Measurements from ENCODE around the gene CCNDBP1.
"Not testable (repeated sequence)": the region's sequence is repeated elsewhere in the genome, so short reads cannot be mapped to it uniquely, and the experiment has no call there.

Gene CCNDBP1, protein sequence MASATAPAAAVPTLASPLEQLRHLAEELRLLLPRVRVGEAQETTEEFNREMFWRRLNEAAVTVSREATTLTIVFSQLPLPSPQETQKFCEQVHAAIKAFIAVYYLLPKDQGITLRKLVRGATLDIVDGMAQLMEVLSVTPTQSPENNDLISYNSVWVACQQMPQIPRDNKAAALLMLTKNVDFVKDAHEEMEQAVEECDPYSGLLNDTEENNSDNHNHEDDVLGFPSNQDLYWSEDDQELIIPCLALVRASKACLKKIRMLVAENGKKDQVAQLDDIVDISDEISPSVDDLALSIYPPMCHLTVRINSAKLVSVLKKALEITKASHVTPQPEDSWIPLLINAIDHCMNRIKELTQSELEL

DNA sequence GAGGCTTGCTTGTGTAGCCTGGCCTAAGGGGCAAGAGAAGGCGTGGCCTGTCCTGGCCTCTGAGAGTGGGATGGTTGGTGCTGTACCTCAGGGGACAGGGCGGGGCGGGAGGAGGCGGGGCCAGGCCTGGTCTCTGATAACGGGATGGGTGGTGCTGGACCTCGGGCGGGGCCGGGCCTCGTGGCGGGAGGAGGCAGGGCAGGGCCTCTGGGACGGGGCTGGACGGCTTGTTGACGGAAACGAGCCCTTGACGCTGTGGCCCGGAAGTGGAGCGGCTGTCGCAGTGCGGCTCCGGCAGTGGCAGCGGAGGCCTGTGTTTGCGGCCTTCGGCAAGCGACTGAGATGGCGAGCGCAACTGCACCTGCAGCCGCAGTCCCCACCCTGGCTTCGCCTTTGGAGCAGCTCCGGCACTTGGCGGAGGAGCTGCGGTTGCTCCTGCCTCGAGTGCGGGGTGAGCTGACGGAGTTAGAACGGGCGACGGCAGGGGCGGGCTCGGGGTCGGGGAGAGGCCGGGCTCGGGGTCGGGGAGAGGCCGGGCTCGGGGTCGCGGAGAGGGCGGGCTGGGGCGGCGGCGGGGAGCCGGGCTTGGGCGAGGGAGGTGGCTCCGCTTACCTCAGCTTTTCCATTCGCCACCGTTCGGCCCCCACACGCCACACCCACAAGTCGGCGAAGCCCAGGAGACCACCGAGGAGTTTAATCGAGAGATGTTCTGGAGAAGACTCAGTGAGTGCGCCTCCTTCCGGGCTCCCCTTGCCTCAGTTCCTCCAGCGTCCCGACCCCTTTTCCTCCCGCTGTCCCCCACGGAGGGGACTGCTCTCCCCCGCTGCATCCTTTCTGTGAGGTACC lies at the start of gene CCNDBP1:
Gene CCNDBP1, plus strand, starts transcription at position 247 of the 846 bp plus-strand sequence. Its CDS starts 96 bp downstream, at position 343.
- peaks cover 10% of the 10 kb centered on the region for H3K4me1 ChIP-seq
- H3K27me3 ChIP-seq (ENCODE audit: low read depth), result no peaks in the 10 kb centered on the region
- DNase-seq (ENCODE audit: low spot score in 2 of 2), result peak; percentile 91 to 100
- in situ Hi-C loops (cut with MboI; ENCODE audit: low sequenced_read_pairs), result no loop called here
- peak within 1 kb of the TSS; percentile 65 for H3K4me3 ChIP-seq
- H3K9me3 ChIP-seq, result no peaks in the 10 kb centered on the region
- peaks cover 24% of the 10 kb centered on the region for H3K36me3 ChIP-seq (replicated peaks)

DNA sequence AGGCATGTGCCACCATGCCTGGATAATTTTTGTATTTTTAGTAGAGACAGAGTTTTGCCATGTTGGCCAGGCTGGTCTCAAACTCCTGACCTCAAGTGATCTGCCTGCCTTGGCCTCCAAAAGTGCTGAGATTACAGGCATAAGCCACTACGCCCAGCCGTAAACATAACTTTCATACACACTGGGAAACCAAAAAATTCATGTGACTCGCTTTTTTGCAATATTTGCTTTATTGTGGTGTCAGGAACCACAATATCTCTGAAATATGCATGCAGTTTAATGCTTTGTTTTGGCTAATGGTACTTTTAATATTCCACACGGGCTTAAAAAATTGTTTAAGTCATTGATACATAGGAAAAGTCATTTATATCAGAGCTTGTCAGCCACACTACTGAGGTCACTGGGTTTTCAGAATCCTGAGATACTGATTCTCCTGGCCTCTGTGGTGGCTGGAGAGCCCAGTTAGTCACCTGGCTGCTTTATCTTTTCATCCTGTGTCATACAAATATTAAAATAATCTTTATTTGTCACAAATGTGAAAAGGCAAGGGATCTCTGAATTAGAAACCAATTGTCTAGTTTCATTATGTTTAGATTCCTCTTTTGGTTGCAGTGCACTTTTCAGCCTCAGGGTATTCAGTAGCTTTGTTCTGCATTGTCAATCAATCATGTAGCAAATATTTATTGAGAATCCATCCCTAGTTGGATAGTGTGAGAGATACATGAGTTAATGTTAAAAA lies 41.8 kb upstream of the CCNDBP1 start:
- no peaks in the 10 kb centered on the region for H3K27me3 ChIP-seq (ENCODE audit: low read depth)
- no peak overlapping the region for H3K4me3 ChIP-seq
- H3K4me1 ChIP-seq, result no peaks in the 10 kb centered on the region
- H3K36me3 ChIP-seq (replicated peaks), result peaks cover 4% of the 10 kb centered on the region
- H3K9me3 ChIP-seq, result no peaks in the 10 kb centered on the region
- no peak for DNase-seq (ENCODE audit: low spot score in 2 of 2)
- in situ Hi-C loops (cut with MboI; ENCODE audit: low sequenced_read_pairs), result no loop called here

DNA sequence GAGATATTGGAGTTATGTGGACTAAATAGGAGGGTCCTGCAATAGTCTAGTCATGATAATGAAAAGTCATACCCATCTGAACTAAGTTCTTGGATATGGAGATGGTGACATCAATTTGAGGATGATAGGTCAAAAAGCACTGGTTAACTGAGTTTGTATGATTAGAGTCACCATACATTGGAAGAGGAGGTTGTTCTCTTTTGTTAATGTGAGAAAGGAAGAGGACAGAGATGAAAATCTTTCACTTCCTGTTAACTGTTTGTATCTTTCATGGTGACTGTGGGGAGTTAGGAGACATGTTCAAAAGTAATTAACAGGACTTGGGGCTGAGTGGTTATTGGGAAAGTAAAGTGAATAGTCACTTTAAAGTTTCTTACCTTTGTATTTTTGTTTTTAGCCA lies 40.7 kb upstream of the CCNDBP1 start:
- H3K4me1 ChIP-seq, result no peaks in the 10 kb centered on the region
- in situ Hi-C loops (cut with MboI; ENCODE audit: low sequenced_read_pairs), result no loop called here
- no peak for DNase-seq (ENCODE audit: low spot score in 2 of 2)
- H3K9me3 ChIP-seq, result no peaks in the 10 kb centered on the region
- peaks cover 11% of the 10 kb centered on the region for H3K36me3 ChIP-seq (replicated peaks)
- no peaks in the 10 kb centered on the region for H3K27me3 ChIP-seq (ENCODE audit: low read depth)
- no peak overlapping the region for H3K4me3 ChIP-seq

DNA sequence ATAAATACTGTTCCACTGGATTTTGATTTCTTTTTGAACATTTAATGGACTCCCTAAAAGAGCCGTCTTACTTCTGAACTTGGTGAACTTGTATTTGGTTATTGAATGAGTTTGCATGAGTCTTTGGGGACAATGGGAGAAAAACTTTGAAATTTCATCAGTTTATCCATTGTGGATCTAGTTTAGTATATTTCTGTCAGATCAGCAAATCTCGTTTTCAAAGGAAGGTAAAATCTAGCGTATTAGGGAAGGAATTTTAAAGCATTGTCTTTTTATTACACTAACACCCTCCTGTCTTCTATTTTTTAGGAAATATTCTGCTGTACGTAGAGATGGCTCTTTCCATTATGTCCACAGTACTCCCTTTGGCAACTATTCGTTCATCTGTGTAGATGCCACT lies 39.0 kb upstream of the CCNDBP1 start:
- H3K36me3 ChIP-seq (replicated peaks), result peaks cover 20% of the 10 kb centered on the region
- DNase-seq (ENCODE audit: low spot score in 2 of 2), result no peak
- no peaks in the 10 kb centered on the region for H3K27me3 ChIP-seq (ENCODE audit: low read depth)
- H3K9me3 ChIP-seq, result no peaks in the 10 kb centered on the region
- in situ Hi-C loops (cut with MboI; ENCODE audit: low sequenced_read_pairs), result no loop called here
- no peak overlapping the region for H3K4me3 ChIP-seq
- no peaks in the 10 kb centered on the region for H3K4me1 ChIP-seq

DNA sequence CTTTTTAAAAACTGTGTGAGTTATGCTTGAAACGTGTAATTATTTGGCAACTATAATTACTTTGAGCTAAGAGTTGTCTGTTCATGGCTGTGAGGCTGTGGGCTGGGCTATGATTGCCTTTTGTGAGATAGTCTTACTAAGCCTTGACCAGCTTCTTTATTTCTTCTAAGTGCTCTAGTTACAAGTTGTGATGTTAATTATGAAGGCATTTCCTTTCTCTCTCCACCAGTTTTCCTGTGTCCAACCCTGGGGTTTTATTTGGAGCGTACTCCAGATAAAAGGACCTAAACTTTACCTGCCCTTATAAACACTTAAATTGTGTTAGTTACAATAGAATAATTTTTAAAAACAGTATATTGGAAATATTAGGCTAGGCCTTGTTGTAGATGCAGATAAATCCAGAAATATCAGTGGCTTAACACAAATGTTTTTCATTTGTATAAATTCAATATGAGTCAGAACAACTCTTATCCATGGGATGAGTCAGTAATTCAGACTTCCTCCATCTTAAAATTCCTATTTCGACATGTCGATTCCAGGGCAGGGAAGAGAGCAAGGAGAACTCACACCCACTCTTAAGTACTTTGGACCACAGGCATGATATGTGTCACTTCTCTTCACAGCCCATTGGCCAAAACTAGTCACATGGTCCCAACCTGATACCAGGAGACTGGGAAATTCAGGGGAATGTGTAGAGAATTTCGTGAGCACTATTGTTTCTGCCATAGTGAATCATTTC lies 34.8 kb upstream of the CCNDBP1 start:
- Histone ChIP-seq H3K9me3 (no peaks in the 10 kb centered on the region), H3K4me3 (no peak overlapping the region), H3K4me1 (no peaks in the 10 kb centered on the region), H3K27me3 (ENCODE audit: low read depth) (no peaks in the 10 kb centered on the region), H3K36me3 (replicated peaks) (peaks cover 35% of the 10 kb centered on the region)
- in situ Hi-C loops (cut with MboI; ENCODE audit: low sequenced_read_pairs), result no loop called here
- no peak for DNase-seq (ENCODE audit: low spot score in 2 of 2)

DNA sequence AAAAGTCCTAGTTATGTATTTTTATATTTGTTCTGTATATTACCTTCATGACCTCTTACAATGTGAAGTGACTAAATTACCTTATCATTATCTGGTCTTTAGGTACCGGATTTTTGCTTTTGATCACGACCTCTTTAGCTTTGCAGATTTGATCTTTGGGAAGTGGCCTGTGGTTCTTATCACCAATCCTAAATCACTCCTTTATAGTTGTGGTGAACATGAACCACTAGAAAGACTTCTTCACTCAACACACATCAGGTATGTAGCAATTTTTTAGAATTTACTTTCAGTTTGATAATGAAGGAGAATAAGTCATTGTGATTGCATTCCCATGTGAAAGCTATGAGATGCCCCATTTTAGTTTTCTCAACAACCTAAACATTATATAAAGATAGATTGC lies 33.5 kb upstream of the CCNDBP1 start:
- in situ Hi-C loops (cut with MboI; ENCODE audit: low sequenced_read_pairs), result no loop called here
- H3K9me3 ChIP-seq, result no peaks in the 10 kb centered on the region
- H3K4me3 ChIP-seq, result no peak overlapping the region
- H3K27me3 ChIP-seq (ENCODE audit: low read depth), result no peaks in the 10 kb centered on the region
- DNase-seq (ENCODE audit: low spot score in 2 of 2), result no peak
- H3K36me3 ChIP-seq (replicated peaks), result peaks cover 31% of the 10 kb centered on the region
- H3K4me1 ChIP-seq, result no peaks in the 10 kb centered on the region

DNA sequence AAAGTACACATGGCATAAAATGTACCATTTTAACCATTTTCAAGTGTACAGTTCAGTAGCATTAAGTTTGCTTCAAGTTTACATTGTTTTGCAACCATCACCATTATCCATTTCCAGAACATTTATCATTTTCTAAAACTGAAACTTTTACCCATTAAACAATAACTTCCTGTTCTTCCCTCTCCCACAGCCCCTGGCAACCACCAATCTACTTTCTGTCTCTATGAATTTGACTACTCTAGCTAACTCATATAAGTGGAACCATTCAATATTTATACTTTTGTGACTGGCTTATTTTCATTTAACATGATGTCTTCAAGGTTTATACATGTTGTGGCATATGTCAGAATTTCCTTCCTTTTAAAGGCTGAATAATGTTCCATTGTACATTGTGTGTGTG lies 31.9 kb upstream of the CCNDBP1 start:
- H3K36me3 ChIP-seq (replicated peaks), result peaks cover 34% of the 10 kb centered on the region
- in situ Hi-C loops (cut with MboI; ENCODE audit: low sequenced_read_pairs), result no loop called here
- no peak overlapping the region for H3K4me3 ChIP-seq
- H3K4me1 ChIP-seq, result no peaks in the 10 kb centered on the region
- no peak for DNase-seq (ENCODE audit: low spot score in 2 of 2)
- H3K9me3 ChIP-seq, result no peaks in the 10 kb centered on the region
- H3K27me3 ChIP-seq (ENCODE audit: low read depth), result no peaks in the 10 kb centered on the region

DNA sequence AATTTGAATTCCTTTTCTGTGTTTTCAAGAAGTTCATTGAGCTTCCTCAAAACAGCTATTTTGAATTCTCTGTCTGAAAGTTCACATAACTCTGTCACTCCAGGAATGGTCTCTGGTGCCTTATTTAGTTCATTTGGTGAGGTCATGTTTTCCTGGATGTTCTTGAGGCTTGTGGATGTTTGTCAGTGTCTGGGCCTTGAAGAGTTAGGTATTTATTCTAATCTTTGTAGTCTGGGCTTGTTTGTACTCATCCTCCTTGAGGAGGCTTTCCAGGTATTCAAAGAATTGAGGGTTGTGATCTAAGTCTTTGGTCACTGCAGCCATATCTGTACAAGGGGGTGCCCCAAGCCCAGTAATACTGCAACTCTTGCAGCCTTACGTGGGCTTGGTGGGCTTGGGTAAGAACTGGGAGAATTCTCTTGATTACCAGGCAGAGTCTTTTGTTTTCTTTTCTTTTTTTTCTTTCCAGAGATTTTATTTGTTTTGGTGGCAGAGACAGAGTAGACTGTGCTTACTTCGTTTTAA lies 19.3 kb upstream of the CCNDBP1 start:
- H3K9me3 ChIP-seq, result no peaks in the 10 kb centered on the region
- peaks cover 15% of the 10 kb centered on the region for H3K36me3 ChIP-seq (replicated peaks)
- in situ Hi-C loops (cut with MboI; ENCODE audit: low sequenced_read_pairs), result no loop called here
- H3K27me3 ChIP-seq (ENCODE audit: low read depth), result no peaks in the 10 kb centered on the region
- peaks cover 2% of the 10 kb centered on the region; the same call in 1 of the 2 replicates for H3K4me1 ChIP-seq
- H3K4me3 ChIP-seq, result no peak overlapping the region
- DNase-seq (ENCODE audit: low spot score in 2 of 2), result no peak

DNA sequence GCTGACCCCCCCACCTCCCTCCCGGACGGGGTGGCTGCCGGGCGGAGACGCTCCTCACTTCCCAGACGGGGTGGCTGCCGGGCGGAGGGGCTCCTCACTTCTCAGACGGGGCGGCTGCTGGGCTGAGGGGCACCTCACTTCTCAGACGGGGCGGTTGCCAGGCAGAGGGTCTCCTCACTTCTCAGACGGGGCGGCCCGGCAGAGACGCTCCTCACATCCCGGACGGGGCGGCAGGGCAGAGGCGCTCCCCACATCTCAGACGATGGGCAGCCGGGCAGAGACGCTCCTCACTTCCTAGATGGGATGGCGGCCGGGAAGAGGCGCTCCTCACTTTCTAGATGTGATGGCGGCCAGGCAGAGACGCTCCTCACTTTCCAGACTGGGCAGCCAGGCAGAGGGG lies 17.9 kb upstream of the CCNDBP1 start:
- in situ Hi-C loops (cut with MboI; ENCODE audit: low sequenced_read_pairs); H3K4me1 ChIP-seq: not testable (repeated sequence)
- H3K36me3 ChIP-seq (replicated peaks), result peaks cover 11% of the 10 kb centered on the region

DNA sequence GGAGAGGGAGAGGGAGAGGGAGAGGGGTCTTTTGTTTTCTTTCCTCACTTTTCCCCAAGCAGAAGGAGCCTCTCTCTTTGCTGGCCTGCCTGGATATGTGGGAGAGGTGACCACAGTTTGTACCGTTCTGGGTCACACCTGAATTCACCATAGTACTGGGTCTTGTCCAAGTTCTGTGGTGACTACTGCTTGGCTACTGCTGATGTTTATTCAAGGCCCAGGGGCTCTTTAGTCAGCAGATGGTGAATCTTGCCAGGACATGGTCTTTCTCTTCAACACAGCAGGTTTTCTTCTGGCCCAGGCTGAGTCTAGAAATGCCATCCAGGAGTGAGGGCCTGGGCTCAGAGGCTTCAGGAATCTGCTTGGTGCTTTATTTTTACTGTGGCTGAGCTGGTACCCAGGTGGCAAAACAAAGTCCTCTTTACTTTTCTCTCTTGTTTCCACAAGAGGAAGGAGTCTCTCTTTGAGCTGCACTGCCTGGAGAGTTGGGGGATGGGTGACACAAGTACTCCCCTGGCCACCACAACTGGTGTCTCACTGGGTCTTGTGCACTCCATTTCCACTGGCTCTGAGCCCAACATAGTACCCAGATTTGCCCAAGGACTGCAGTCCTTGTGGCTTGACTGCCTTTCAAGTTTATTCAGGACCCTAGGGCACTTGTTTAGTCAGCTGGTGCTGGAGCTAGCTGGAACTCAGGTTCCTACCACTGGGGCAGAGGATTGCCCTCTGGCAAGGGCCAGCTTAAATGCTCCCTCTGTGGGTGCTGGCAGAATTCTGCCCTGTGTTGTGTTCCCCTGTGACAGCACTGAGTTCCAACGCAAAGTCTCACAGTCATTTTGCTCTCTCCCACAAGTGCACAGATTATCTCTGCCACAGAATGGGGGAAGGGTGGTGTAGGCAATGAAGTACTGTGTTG lies 16.8 kb upstream of the CCNDBP1 start:
- DNase-seq (ENCODE audit: low spot score in 2 of 2), result no peak
- peaks cover 9% of the 10 kb centered on the region for H3K36me3 ChIP-seq (replicated peaks)
- no peaks in the 10 kb centered on the region for H3K9me3 ChIP-seq
- H3K27me3 ChIP-seq (ENCODE audit: low read depth), result no peaks in the 10 kb centered on the region
- no peak overlapping the region for H3K4me3 ChIP-seq
- in situ Hi-C loops (cut with MboI; ENCODE audit: low sequenced_read_pairs), result no loop called here
- no peaks in the 10 kb centered on the region for H3K4me1 ChIP-seq

More for the DNA sequence above, 17.9 kb upstream of the CCNDBP1 start:
- not testable (repeated sequence) for H3K9me3 ChIP-seq; H3K4me3 ChIP-seq; H3K27me3 ChIP-seq (ENCODE audit: low read depth); DNase-seq (ENCODE audit: low spot score in 2 of 2)

DNA sequence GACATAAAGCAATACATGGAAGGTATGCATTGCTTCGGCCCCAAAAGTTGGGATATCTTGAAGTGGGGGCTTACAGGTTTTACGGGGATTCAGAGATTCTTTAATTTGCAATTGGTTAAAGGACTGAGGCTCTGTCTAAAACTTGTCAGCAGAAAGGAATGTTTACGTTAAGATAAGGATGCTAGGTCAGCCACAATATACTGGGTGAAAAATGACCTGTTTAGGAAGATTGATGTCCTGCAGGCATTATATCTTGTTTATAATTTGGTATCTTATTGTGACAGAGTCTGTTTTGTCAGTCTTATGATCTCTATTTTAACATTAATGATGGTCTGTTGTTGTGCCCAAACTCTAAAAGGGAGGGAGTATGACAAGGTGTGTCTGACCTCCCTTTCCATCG lies 15.3 kb upstream of the CCNDBP1 start:
- H3K36me3 ChIP-seq (replicated peaks), result peaks cover 7% of the 10 kb centered on the region
- no peak for DNase-seq (ENCODE audit: low spot score in 2 of 2)
- H3K27me3 ChIP-seq (ENCODE audit: low read depth), result no peaks in the 10 kb centered on the region
- H3K4me3 ChIP-seq, result no peak overlapping the region
- in situ Hi-C loops (cut with MboI; ENCODE audit: low sequenced_read_pairs), result no loop called here
- H3K9me3 ChIP-seq, result no peaks in the 10 kb centered on the region
- no peaks in the 10 kb centered on the region for H3K4me1 ChIP-seq

DNA sequence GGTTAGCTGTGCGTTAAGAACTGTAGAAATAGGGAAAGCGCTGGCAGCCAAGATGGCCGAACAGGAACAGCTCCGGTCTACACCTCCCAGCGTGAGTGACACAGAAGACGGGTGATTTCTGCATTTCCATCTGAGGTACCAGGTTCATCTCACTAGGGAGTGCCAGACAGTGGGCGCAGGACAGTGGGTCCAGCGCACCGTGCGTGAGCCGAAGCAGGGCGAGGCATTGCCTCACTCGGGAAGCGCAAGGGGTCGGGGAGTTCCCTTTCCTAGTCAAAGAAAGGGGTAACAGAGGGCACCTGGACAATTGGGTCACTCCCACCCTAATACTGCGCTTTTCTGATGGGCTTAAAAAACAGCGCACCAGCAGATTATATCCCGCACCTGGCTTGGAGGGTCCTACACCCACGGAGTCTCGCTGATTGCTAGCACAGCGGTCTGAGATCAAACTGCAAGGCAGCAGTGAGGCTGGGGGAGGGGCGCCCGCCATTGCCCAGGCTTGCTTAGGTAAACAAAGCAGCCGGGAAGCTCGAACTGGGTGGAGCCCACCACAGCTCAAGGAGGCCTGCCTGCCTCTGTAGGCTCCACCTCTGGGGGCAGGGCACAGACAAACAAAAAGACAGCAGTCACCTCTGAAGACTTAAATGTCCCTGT lies 9.4 kb upstream of the CCNDBP1 start:
- H3K4me3 ChIP-seq; H3K27me3 ChIP-seq (ENCODE audit: low read depth); DNase-seq (ENCODE audit: low spot score in 2 of 2); in situ Hi-C loops (cut with MboI; ENCODE audit: low sequenced_read_pairs); H3K9me3 ChIP-seq; H3K4me1 ChIP-seq; H3K36me3 ChIP-seq (replicated peaks): not testable (repeated sequence)

Data from HAP-1 (cell line).